A673 (cell line): ENCODE results near the gene RNPEPL1.

ENCODE experiments used
- CTCF ChIP-seq: fragments of 300-800, 200-600 bp; sonication (generic); conservative IDR thresholded peaks from 2 replicates; pipeline ENCODE4 v1.5.1; 2017; ENCODE audit warnings: low read depth, mild to moderate bottlenecking, antibody characterized with exemption, low read length, moderate library complexity, mixed read lengths
- EZH2 ChIP-seq: fragments of 200-600 bp; sonication (generic); IDR thresholded peaks from 2 replicates; pipeline ENCODE4 v1.6.1; 2017; ENCODE audit warnings: borderline replicate concordance, low read depth, mild to moderate bottlenecking, mixed read lengths, antibody characterized with exemption, low read length; ENCODE audit not compliant: poor library complexity, severe bottlenecking

- TF ChIP-seq CTCF (no peak), EZH2 (no peak)
These were observed 10.9 kb downstream of the RNPEPL1 start for GRCh38 chr2:240579071-240579762.
